NCI-H226 (cell line): Measurements from ENCODE around the gene SOD3.

Source experiments
- DNase-seq: peaks from one replicate; pipeline ENCODE4 v3.0.0-alpha.2; 2015

Gene SOD3

DNA sequence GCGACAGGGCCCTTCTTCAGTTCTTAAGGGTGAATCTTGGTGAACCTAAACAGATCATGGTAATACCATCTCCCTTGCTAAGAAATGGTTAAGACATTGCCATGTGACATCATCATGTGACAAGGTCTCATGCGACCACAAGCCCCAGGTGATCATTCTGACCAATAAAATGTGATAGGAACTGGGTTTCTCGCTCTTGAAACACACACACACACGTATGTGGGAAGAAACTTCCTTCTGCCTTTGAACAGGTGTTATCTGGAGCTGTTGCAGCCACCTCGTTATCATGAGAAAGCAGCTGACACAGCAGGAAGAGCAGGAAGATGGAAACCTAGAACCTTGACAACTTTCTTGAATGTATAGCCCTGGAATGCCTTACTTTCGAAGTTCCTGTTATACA is 10.2 kb downstream of the SOD3 start:
- no peak for DNase-seq

DNA sequence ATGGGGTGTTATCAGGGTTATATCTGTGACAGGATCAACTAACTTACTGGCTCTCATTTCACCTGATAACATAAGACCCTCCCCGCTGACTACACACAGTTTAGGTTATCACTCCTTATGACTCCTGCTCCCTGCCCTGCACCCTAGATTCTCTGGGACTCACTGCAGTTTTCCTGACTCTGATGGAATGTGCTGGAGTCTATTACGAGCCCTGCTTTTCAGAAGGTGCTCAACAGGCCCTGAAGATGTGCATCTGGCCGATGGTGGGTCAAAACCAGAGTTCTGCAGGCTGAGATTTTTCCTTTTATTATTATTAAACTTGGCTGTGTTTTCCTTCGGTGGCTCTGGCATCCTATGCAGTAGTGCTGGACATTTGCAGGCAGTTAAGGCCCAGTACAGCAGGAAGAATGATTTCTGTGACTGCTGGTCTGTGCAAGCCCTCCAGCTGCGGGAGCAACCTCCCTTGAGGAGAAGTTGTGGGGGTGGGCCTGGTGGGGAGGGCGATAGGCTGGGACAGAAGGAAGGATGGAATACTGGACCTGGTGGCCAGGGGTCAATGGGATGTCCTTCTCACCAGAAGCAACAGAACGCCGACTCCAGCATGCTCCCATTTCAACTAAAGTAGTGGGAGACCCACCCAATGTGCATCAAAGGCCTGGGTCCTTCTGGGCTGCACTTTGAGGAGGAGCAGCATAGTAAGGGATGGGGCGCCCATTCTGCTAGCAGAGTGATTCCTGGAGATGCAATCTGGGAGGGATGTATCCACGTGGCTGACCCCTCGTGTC is 11.0 kb downstream of the SOD3 start:
- DNase-seq, result no peak

DNA sequence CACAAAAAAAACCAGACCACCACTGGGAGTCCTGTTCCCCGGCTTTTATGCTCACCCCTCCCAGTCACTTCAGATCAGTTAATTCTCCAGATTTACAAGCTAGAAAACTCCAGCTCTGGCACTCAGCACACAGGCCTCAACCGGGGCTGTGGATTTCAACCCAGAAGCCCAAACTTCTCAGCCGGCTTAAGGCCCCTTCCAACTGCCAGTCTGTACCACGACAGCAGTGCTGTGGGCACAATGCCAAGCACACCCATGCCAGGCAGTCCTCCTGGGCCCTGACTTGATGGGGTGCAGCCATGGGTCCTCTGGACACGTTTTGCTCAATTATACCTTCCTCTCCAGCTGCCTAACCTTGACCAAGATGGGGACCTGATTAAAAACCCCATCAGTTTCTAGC is 12.2 kb downstream of the SOD3 start:
- DNase-seq, result no peak

DNA sequence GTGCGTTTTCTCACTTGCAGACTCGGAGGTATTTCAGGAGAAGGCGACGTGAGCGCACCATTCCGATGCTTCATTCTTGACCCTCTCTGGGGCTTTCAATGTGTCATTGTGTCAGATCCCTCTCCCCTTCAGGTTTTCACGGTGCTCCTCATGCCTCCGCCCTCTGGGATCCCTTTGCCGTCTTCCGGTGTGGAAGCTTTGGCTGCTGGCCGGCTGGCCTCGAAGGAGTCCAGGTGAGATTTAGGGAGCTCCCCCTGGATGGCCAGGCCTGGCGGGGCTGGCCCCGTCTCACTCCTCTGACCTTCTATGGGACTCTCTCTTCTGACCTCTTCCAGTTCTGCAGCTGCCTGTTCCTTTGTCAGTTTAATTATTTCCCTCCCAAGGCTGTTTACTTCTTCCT is 12.9 kb downstream of the SOD3 start:
- no peak for DNase-seq

DNA sequence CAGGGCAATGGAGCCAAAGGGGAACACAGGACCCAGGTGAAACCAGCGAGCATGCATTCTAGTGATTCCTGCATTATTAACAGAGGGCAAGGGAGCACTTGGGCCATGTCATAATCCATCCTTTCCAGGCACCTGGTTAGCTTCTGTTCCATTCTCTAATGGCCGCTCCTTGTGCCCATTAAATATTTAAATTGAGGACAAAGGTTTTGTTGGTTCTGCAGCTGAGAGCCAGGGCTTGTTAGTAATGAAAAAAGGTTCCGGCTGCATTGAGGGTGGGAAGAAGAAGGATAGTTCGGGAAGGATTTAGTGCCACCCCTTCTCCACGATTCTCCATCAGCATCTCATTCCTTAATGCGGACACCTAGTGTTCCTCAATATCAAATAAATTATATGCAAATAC is 13.6 kb downstream of the SOD3 start:
- DNase-seq, result no peak

DNA sequence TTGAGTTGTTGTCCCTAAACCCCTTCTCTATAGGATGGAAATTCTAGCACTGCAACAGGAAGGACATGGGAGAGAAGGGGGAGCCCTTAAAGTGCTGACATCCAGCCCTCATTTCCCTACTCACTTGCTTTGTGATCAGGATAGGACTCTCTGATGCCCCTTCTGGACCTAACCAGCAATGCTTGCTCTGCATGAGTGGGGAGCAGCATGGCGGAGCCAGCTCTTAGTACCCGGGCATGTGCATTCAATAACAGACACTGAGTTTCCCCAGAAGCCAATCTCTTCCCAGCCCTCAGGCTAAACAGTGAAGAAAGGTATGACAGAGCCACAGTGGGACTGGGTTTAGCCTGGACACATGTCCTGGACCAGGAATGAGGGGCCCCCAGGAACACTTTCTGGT is 14.0 kb downstream of the SOD3 start:
- no peak for DNase-seq

DNA sequence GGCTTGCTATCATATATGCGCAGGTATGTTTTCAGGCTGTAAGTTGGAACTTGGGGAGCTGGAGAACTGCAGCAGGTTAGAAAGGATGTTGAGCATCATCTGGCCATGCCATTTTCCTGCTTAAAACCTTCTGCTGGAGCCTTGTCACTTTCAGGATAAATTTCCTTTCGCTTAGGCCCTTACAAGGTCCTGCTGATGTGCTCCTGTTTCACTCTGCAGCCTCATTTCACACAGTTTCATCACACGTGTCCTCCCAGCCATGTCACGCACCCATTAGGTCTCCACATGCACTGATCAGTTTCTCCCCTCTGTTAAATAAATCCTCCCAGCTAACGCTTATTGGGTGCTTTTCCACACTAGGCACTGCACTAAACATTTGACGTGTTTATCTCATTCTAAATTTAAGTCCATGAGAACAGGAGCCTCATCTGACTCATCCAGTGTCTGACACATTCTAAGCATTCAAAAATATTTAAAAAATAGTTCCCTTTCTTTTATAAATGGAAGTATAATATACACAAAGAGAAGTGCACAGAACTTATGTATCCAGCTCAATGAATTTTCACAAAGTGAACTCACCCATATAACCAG is 14.5 kb downstream of the SOD3 start:
- no peak for DNase-seq

DNA sequence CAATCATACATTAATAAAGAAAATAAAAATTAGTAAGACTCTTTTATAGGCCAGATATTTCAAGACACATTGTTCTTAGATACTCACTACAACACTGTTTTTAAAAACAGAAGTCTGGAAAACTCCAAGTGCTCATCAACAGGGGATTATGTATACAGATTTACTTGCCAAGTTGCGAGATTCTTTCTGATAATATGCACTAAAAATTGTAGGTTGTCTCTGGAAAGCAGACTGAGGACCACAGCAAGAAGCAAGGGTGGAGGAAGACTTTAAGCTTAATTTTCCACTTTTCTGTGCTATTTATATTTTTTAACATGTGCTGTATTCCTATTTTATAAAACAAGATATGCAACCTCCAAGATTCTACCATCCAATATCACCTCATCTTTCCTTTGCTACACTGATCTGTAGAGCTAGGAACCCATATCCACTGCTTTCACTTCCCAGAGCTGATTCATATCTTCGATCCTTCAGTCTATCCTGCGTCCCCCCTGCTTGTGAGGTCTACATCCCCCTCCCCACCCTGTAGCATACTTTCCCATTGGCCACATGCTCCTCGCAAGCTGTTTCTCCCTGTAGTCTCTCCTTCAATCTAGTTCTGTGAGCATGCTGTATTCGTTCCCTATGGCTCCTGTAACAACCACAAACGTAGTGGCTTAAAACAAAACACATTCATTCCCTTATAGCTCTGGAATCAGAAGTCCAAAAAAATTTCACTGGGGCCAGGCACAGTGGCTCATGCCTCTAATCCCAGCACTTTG is 15.7 kb downstream of the SOD3 start:
- DNase-seq, result no peak

DNA sequence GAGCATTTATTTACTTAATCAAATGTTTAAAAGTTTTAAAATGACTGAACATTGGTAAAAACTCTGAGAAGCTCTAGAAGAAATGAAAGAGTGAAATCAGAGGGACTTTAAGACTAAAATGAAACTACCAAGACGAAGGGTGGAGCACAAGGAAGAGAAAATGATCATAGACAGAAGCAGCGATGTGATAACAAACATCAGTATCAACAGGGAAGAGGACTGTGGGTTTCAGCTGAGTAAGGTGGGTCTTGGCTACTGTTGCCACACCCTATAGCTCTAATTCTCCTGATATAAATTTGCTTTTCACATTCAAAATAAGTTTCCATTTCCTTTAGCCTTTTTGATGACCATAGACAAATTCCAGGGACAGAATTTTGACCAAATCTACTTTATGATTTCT is 18.4 kb downstream of the SOD3 start:
- DNase-seq, result no peak

DNA sequence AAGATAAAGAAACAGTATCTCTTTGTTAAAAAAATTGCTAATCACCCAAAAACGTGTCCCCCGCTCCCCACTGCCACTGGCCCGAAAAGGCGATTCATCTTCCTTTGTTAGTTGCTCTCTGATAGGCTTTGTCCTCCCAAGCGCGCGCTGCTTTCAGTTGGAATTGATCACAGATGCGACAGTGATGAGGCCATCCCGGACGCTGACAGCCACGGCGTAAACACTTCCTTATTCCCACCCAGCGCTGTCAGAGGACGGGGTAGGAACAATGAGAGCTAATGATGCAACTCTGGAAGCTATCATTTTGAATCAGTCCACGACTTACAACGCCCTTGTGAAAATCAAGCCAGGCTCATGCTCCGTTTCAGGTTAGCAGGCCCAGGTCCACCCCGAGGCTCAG is 21.4 kb downstream of the SOD3 start:
- DNase-seq, result no peak

DNA sequence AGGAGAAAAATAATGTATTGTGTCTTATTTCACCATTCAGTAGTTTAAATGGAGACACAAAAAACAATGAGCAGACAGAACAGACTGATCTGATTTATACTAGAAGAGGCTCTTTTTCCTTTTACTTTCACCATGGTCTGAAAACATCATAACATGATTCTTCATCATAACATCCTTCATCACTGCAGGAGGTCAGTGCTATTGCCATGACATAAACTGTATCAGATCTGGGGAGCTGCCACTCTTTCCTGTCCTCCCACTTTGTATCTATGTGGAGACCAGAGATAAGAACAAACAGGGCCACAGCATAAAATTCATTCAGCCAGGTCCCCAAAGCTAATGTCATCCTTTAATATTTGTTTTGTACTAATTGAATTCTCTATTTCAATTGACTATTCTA is 25.2 kb downstream of the SOD3 start:
- DNase-seq, result no peak

DNA sequence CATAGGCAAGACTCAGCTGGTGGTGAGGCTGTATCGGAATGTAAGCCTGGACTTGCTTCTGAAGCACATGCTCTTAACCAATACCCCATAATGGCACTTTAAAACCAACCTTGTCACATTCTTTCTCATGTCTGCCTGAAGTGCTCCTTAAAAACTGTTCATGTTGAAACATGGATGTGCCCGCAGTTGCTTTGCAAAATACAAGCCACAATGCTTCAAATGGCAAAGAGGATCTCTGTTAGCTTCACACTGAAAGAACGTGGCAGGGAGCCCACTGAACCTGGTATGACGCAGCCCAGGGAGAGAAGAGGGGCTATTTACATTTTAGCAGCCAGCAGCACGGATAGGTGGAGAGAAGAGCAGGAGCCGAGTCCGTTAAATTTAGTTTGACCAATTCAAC is 29.3 kb downstream of the SOD3 start:
- no peak for DNase-seq

DNA sequence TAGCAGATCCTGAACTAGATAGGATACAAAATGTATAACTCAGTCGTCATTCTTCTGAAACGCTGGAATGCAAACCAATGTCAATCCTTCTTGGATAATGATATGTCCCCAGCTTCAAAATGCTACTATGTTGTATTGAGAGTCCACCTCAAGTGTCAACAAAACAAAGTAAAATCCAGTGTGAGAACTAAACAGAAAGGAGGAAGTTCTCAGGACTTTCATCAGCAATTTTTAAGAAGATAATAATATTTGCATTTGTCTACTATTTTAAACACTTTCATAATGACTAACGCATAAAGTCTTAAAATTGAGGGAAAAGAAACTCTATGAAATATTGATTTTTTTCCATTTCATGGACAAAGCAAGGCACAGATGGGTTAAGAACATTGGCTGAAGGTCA is 36.3 kb downstream of the SOD3 start:
- no peak for DNase-seq

DNA sequence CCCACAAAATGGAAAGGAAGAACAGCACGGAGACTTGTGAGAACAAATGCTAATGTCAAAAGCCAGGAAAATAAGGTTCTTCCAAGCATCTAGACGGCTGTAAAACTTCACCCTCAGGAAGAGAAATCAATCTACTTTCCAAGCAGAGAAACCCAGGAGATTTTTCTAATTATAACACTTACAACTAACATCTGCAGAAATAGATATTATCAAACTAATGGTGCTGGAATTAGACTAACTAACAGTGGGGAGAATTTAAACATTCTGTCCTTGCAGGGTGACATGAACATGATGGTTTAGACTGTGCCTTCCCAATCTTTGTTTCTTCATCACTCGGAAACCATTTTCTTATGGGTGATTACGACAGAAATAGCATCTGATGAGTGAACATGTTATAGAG is 40.3 kb downstream of the SOD3 start:
- no peak for DNase-seq

DNA sequence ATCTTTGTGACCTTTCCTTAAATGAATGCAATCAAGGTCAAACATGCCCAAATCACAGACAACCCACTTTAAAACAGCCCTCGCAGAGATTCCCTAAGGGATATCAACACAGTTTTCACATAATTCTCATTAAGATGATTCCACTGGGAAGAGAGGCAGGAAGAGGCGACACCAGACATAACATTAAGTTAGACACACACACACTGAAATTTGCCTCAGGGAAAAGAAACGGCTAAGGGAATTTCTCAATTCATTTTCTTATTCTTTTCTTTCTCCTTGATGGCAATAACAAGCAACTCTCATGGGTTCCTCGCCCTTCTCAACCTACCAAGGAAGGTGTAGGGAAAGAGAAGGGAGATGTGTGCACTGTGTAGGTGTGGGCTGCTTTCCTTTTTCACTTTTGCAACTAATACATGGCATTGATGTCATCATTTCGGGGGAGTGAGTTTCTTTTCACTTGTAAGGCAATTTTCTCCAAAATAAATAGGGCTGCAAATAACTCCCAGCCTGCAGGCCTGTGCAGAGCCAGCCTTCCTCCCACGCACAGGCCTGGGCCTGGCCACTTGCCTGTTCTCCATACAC is 41.4 kb downstream of the SOD3 start:
- no peak for DNase-seq

DNA sequence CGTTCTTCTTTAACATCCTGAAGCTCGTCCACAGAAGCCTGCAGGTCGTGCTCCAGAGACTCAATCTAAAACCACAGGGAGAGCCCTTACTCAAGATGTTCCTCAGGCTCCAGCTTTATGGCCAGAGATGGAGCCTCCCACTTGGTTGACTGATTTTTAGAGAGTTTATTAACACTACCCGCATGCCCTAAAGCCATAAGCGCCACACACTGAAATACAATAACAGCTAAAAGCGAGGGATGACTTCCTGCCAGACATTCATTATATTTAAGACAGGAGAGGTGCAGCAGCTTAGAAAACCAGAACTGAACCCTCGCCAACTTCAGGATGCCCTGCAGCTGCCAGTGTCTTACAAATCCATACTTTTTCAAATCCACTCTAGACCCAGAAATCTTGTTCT is 42.0 kb downstream of the SOD3 start:
- no peak for DNase-seq

DNA sequence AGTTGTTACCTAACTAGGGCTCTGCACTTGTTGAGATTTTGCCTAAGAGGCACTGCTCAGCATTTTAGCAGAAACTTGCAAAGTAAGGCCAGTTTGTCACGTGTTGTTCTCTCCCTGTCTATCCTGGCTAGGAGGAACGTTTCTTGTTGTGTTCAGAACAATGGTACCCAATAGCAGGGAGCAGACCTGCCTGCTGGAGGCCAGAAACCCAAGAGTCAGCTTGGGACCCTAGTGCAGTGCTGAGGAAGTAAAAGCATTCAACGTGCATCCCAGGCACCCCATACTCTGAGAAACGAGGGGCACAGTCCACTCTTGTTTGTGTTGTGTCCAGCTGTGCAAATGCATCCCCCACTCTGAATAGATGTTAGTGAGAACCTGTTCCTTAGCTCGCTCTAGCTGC is 42.4 kb downstream of the SOD3 start:
- DNase-seq, result no peak

DNA sequence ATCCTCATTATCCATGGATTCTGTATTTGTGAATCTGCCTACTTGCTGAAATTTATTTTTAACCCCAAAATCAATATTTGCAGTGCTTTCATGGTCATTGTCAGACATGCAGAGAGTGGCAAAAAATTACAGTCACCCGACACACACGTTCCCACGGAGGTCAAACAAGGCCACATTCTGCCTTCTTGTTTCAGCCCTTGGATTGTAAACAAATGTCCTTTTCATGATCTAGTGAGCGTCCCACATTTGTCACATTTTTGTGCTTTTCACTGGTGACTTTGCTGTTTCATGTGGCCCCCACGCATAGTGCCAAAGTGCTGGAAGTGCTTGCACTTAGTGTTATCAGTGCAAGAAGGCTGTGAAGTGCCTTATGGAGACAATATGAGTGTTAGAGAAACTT is 45.0 kb downstream of the SOD3 start:
- DNase-seq, result no peak

DNA sequence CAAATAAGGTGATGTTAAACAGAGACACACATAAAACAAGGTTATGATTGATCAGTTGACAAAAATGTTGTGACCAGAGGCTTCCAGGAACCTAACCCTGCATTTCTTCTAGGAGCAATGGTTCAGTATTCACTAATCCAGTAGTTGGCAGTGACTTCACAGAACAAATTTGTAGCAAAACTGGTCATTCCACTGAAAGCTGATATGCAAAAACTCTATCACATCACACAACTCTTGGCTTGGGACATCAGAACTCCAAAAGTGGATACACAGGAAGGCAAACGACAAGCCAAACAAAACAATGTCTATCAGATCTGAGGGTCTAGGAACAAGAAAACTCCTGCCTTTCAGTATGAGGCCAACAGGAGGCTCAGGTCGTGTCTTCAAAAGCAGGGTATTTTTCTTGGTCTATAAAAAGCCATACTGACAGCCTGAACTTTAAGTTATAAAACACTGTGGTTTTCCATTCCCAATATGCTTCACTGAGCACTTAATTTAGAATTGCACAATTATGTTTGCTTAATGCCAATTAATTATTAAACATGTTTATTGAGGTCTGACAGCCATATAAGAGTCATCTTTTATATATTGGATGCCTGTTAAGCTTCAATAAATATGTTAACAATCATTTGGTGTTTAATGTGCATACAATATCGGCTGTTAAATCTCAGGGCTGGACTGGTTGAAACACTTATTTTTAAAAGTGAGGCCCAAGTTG is 45.6 kb downstream of the SOD3 start:
- no peak for DNase-seq

DNA sequence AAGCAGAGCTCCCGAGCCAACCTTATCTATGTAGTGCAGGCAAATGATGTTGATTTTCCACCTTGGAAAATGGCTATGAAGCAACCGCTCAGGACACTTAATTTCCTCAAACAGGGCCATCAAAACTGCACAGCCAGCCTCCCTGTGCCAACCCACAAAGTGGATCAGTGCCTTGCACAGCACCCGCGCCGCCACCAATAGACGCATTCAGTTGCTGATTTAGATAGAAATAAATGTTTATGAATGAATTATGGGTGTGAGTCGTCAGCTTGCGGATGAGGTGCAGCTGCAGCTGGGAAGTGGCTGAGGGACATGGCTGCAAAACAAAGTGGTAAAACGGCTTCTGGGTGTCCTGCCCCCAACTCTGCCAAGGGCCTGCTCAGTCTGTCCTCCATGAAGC is 47.0 kb downstream of the SOD3 start:
- DNase-seq, result no peak

DNA sequence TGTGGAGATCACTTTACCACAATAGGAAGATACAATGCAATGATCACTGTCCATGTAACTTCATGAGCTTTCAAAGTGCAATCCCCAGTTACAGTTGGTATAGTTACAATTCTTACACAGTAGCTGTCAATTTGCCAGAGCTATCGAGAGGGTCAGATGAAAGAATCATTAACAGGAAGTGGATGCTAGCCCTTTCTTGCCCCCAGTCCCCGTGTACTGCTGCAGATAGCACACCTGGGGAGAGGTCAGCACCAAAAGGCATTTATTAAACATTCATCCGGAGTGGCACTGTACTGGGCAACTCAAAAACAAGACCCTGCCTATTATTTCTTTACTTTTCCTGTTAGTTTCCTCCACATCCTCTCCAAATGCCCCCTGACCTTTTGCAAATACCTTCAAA is 47.7 kb downstream of the SOD3 start:
- DNase-seq, result no peak

DNA sequence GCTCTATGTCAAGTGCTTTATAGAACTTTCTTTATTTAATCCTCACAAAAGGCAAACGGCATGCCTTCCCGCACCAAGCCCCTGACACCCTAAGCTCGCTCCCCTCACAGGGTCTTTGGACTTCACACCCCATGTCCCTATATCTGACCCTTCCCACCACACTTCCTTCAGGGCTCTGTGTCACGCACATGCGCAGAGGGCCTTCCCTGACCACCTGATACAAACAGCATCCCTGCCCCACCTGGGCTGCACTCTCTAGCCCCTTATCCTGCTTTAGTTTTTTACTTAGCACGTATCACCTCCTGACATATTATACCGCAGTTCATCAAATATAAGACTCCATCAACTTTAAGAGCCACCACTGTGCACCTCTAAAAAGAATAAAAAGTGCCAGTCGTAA is 49.8 kb downstream of the SOD3 start:
- DNase-seq, result no peak

DNA sequence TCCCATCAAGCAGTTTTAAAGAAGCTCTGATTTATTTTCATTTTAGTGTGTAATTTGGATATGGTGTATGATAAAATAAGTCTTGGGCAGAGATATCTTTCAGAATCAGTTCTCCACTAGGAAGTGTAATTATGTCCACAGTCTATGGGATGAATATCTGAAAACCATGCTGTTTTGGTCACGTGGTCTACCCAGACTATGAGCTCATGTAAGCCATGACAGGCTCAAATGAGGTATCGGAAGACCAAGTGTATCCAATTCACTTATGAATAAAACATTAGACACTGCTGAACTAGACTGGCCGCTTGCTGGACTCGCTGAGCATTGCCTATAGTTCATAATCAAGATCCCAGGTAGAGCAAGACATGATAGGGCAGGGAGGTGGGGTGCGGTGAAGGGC is 50.5 kb downstream of the SOD3 start:
- no peak for DNase-seq
